Keratinocyte (primary cell): ENCODE measurements around the gene SOS1. TPM values are rescaled to one million over a fixed set of nuclear protein-coding genes. Genes with fewer than 3 reads are reported as not detected.

Experiments
- DNase-seq: peaks from one replicate; pipeline ENCODE4 v3.0.0-alpha.2; 2011; ENCODE audit warnings: low read depth, missing footprints, low spot score
- FAIRE-seq: peaks from 2 replicates; lab custom pipeline; 2011; peaks lifted over from hg19 to GRCh38; lab: Jason Lieb, UNC
- H2AFZ ChIP-seq: 2 replicates; pipeline ENCODE4 v1.6.0; 2012; ENCODE audit warnings: low read length, control low read depth, inconsistent platforms; ENCODE audit not compliant: control insufficient read depth
- H3K27ac ChIP-seq: 2 replicates; pipeline ENCODE4 v1.5.1; 2011; ENCODE audit warnings: low read length; ENCODE audit not compliant: control insufficient read depth, insufficient read depth
- H3K27me3 ChIP-seq: 3 replicates; pipeline ENCODE4 v1.6.0; 2011; ENCODE audit warnings: low read length; ENCODE audit not compliant: control insufficient read depth, insufficient read depth; ENCODE audit errors: extremely low read depth
- H3K36me3 ChIP-seq, 2 experiments: 2 replicates in 1 of 2; 3 replicates in 1 of 2; pipeline ENCODE4 v1.5.1; 2011; ENCODE audit warnings: low read length in 2 of 2, mild to moderate bottlenecking in 1 of 2; ENCODE audit not compliant: control insufficient read depth in 2 of 2, insufficient read depth in 2 of 2; ENCODE audit errors: extremely low read depth in 1 of 2
- H3K4me1 ChIP-seq: 3 replicates; pipeline ENCODE4 v1.5.1; 2011; ENCODE audit warnings: low read length; ENCODE audit not compliant: control insufficient read depth, insufficient read depth; ENCODE audit errors: extremely low read depth
- H3K4me2 ChIP-seq: 3 replicates; pipeline ENCODE4 v1.6.0; 2011; ENCODE audit warnings: low read depth, low read length; ENCODE audit not compliant: control insufficient read depth, insufficient read depth; ENCODE audit errors: extremely low read depth
- H3K4me3 ChIP-seq, 3 experiments: fragments of 200-600 bp in 1 of 3; sonication (generic) in 1 of 3; 2 replicates in 2 of 3; 3 replicates in 1 of 3; pipeline ENCODE4 v1.5.1; 2011 to 2016; ENCODE audit warnings: low read length in 3 of 3, mild to moderate bottlenecking in 3 of 3, control low read depth in 2 of 3, inconsistent platforms in 1 of 3, low read depth in 1 of 3, mixed read lengths in 1 of 3, mixed run types in 1 of 3, moderate library complexity in 1 of 3; ENCODE audit not compliant: control insufficient read depth in 2 of 3, insufficient read depth in 2 of 3; ENCODE audit errors: extremely low read depth in 1 of 3
- H3K79me2 ChIP-seq: 2 replicates; pipeline ENCODE4 v1.6.0; 2012; ENCODE audit warnings: low read length; ENCODE audit not compliant: control insufficient read depth, insufficient read depth
- H3K9ac ChIP-seq: 3 replicates; pipeline ENCODE4 v1.6.0; 2011; ENCODE audit warnings: low read length; ENCODE audit not compliant: control insufficient read depth, insufficient read depth; ENCODE audit errors: extremely low read depth
- H3K9me1 ChIP-seq: 3 replicates; pipeline ENCODE4 v1.6.0; 2011; ENCODE audit warnings: low read length; ENCODE audit not compliant: control insufficient read depth, insufficient read depth; ENCODE audit errors: extremely low read depth
- H3K9me3 ChIP-seq: 2 replicates; pipeline ENCODE4 v1.5.1; 2012; ENCODE audit warnings: low read depth, low read length; ENCODE audit not compliant: control insufficient read depth
- H4K20me1 ChIP-seq: 3 replicates; pipeline ENCODE4 v1.6.0; 2011; ENCODE audit warnings: low read length; ENCODE audit not compliant: control insufficient read depth, insufficient read depth; ENCODE audit errors: extremely low read depth
- EZH2 ChIP-seq: IDR thresholded peaks from one replicate; pipeline ENCODE4 v1.6.1; 2012; ENCODE audit warnings: inconsistent platforms, mild to moderate bottlenecking, low read length, moderate library complexity
- dilution Hi-C: fragments of 300-500 bp; cut with MboI; formaldehyde crosslinking; loops from one replicate; pipeline ENCODE4 v1.7.0; 2020; ENCODE audit warnings: low sequenced_read_pairs; ENCODE audit not compliant: extremely low pct_ligation_motif_present
- polyA plus RNA-seq, 5 experiments: library from polyadenylated mRNA; depleted of rRNA in 3 of 5; stranded (reverse) in 3 of 5; stranded (forward) in 1 of 5; unstranded in 1 of 5; fragments of >200 nt; gene quantifications; 1 replicate in 1 of 5; 2 replicates in 3 of 5; 3 replicates in 1 of 5; pipeline versions ENCODE4 v1.2.1 to v1.2.3, GENCODE V29; 2011 to 2012; ENCODE audit warnings: missing spikeins in 2 of 5, low read depth in 1 of 5, low replicate concordance in 1 of 5
- TF ChIP-seq, protein P1 (sequence below), 3 experiments: IDR thresholded peaks in 1 of 3; conservative IDR thresholded peaks in 1 of 3; optimal IDR thresholded peaks in 1 of 3; 2 replicates in 2 of 3; 3 replicates in 1 of 3; pipeline versions ENCODE3 to v1.5.1; 2011; ENCODE audit warnings: low read length in 3 of 3, mild to moderate bottlenecking in 3 of 3, moderate library complexity in 2 of 3, control low read depth in 1 of 3, inconsistent platforms in 1 of 3; ENCODE audit not compliant: insufficient read depth in 2 of 3; ENCODE audit errors: extremely low read depth in 1 of 3

Gene SOS1
- polyA plus RNA-seq, 1 donor (not counting 4 experiments of a cell fraction or from before 2014, with no cell fraction given), result 21.5 TPM

DNA sequence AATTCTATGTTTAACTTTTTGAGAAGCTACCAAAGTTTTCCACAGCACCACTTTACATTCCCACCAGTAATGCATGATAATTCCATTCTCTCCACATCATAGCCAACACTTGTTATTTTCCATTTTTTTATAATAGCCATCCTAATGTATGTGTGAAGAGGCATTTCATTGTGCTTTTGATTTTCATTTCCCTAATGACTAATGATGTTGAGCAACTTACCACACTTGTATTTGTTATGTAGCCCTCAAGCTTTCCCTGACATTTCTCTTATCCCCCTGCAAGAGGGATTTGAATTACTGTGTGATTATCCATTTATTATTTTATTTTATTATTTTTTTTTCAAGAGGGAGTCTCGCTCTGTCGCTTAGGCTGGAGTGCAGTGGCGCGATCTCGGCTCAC is 23.6 kb upstream of the SOS1 start:
- Histone ChIP-seq H3K9me1 (no peaks in the 10 kb centered on the region), H3K27ac (no peak overlapping the region), H3K79me2 (no peaks in the 10 kb centered on the region), H3K9ac (no peak overlapping the region), H3K4me3 (no peak overlapping the region), H2AFZ (no peak overlapping the region), H3K4me2 (no peak overlapping the region), H4K20me1 (no peaks in the 10 kb centered on the region), H3K27me3 (no peaks in the 10 kb centered on the region), H3K4me1 (peaks cover 12% of the 10 kb centered on the region), H3K36me3 (no peaks in the 10 kb centered on the region), H3K9me3 (no peaks in the 10 kb centered on the region)
- FAIRE-seq (no peak), DNase-seq (no peak)
- dilution Hi-C loops, result no loop called here
- TF ChIP-seq, protein P1, sequence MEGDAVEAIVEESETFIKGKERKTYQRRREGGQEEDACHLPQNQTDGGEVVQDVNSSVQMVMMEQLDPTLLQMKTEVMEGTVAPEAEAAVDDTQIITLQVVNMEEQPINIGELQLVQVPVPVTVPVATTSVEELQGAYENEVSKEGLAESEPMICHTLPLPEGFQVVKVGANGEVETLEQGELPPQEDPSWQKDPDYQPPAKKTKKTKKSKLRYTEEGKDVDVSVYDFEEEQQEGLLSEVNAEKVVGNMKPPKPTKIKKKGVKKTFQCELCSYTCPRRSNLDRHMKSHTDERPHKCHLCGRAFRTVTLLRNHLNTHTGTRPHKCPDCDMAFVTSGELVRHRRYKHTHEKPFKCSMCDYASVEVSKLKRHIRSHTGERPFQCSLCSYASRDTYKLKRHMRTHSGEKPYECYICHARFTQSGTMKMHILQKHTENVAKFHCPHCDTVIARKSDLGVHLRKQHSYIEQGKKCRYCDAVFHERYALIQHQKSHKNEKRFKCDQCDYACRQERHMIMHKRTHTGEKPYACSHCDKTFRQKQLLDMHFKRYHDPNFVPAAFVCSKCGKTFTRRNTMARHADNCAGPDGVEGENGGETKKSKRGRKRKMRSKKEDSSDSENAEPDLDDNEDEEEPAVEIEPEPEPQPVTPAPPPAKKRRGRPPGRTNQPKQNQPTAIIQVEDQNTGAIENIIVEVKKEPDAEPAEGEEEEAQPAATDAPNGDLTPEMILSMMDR (optimal IDR thresholded peaks at IDR 0.05 in 1 of 3, IDR thresholded peaks at IDR 0.05 in 1 of 3, conservative IDR thresholded peaks at IDR 0.05 in 1 of 3; ENCODE audit: extremely low read depth in 1 of 3, insufficient read depth in 2 of 3, low read length in 3 of 3), result no peak
- no peak for TF ChIP-seq EZH2

DNA sequence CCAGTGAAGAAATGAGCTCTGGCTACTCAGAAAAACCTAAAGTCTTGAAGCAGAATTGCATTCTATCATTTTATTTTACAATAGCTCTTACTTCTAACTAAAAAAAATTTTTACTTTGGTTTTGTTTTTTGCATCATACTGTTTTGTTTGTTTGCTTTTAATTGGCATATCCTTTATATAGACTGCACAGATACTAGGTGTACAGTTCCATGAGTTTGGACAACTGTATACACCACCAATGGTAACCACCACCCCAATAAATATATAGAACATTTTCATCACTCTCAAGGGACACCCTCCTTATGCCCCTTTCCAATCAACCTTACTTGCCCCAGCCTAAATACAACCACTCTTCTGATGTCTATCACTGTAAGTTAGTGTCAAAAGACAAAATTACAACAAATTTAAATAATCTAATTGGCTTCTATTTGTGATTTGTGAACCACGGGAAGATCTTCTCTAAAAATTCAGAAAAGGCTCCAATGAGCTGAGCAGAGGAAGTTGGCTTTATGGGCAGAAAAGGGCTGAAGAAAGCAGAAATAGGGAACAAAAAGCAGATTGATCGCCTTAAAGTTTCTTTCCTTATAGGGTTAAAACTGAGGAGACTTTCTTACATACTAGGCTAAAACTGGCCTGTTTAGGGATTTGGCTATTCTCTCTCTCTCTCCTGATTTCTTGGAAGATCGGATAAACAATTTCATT is 22.2 kb upstream of the SOS1 start:
- DNase-seq (no peak), FAIRE-seq (no peak)
- H3K79me2 ChIP-seq, result no peaks in the 10 kb centered on the region
- H3K4me2 ChIP-seq, result no peak overlapping the region
- H3K27ac ChIP-seq, result no peak overlapping the region
- H3K36me3 ChIP-seq, result no peaks in the 10 kb centered on the region
- no peak overlapping the region for H3K4me3 ChIP-seq
- dilution Hi-C loops, result no loop called here
- H3K4me1 ChIP-seq, result peaks cover 12% of the 10 kb centered on the region
- no peak overlapping the region for H2AFZ ChIP-seq
- no peaks in the 10 kb centered on the region for H3K27me3 ChIP-seq
- no peaks in the 10 kb centered on the region for H4K20me1 ChIP-seq
- no peaks in the 10 kb centered on the region for H3K9me3 ChIP-seq
- TF ChIP-seq, protein P1 (optimal IDR thresholded peaks at IDR 0.05 in 1 of 3, IDR thresholded peaks at IDR 0.05 in 1 of 3, conservative IDR thresholded peaks at IDR 0.05 in 1 of 3; ENCODE audit: extremely low read depth in 1 of 3, insufficient read depth in 2 of 3, low read length in 3 of 3), result no peak
- no peak for TF ChIP-seq EZH2
- no peak overlapping the region for H3K9ac ChIP-seq
- H3K9me1 ChIP-seq, result no peaks in the 10 kb centered on the region
